Parathyroid adenoma (tissue), 2 donors: ENCODE results near the gene KRT79.

ENCODE experiments used
- H2AFZ ChIP-seq: fragments of 300-600 bp; sonication (generic); one replicate; pipeline ENCODE4 v1.7.0; 2017; ENCODE audit warnings: antibody characterized with exemption, mild to moderate bottlenecking
- H3K27ac ChIP-seq: fragments of 300-600 bp; sonication (generic); one replicate; pipeline ENCODE4 v1.7.0; 2017
- H3K27me3 ChIP-seq: fragments of 300-600 bp; sonication (generic); one replicate; pipeline ENCODE4 v1.7.0; 2017; ENCODE audit warnings: low read length; ENCODE audit not compliant: control insufficient read depth, insufficient read depth
- H3K36me3 ChIP-seq: fragments of 300-600 bp; sonication (generic); one replicate; pipeline ENCODE4 v1.7.0; 2017; ENCODE audit warnings: low read length; ENCODE audit not compliant: control insufficient read depth, insufficient read depth
- H3K4me1 ChIP-seq: fragments of 300-600 bp; sonication (generic); one replicate; pipeline ENCODE4 v1.7.0; 2017; ENCODE audit warnings: control low read depth
- H3K4me2 ChIP-seq: fragments of 300-600 bp; sonication (generic); one replicate; pipeline ENCODE4 v1.7.0; 2017; ENCODE audit warnings: low read length
- H3K4me3 ChIP-seq: fragments of 300-600 bp; sonication (generic); one replicate; pipeline ENCODE4 v1.7.0; 2017; ENCODE audit warnings: low read depth, low read length
- H3K79me2 ChIP-seq: fragments of 300-600 bp; sonication (generic); one replicate; pipeline ENCODE4 v1.7.0; 2017; ENCODE audit warnings: control low read depth
- H3K9ac ChIP-seq: fragments of 300-600 bp; sonication (generic); one replicate; pipeline ENCODE4 v1.7.0; 2017; ENCODE audit warnings: mild to moderate bottlenecking
- H3K9me3 ChIP-seq: fragments of 300-600 bp; sonication (generic); one replicate; pipeline ENCODE4 v1.7.0; 2017; ENCODE audit warnings: low read length; ENCODE audit not compliant: control insufficient read depth
- CTCF ChIP-seq: fragments of 300-600 bp; sonication (generic); IDR thresholded peaks from one replicate; pipeline ENCODE4 v1.7.0; 2017; ENCODE audit warnings: antibody characterized with exemption, mild to moderate bottlenecking
- donor health status: primary hyperparathyroidism.

The KRT79 gene

GRCh38 chr12:52772772-52773171, 61.3 kb downstream of the KRT79 start:
- H2AFZ ChIP-seq: no peak overlapping the region
- H3K4me1 ChIP-seq: no peaks in the 10 kb centered on the region
- H3K27ac ChIP-seq: no peak overlapping the region
- H3K79me2 ChIP-seq: no peaks in the 10 kb centered on the region
- no peaks in the 10 kb centered on the region for H3K9me3 ChIP-seq
- no peak overlapping the region for H3K9ac ChIP-seq
- no peaks in the 10 kb centered on the region for H3K27me3 ChIP-seq
- H3K36me3 ChIP-seq: no peaks in the 10 kb centered on the region
- H3K4me3 ChIP-seq: no peak overlapping the region
- H3K4me2 ChIP-seq: no peak overlapping the region
- no peak for TF ChIP-seq CTCF

GRCh38 chr12:52772188-52772587, 61.9 kb downstream of the KRT79 start:
- Histone ChIP-seq H3K4me1 (no peaks in the 10 kb centered on the region), H3K27me3 (no peaks in the 10 kb centered on the region), H3K4me3 (no peak overlapping the region), H3K4me2 (no peak overlapping the region), H3K36me3 (no peaks in the 10 kb centered on the region), H3K79me2 (no peaks in the 10 kb centered on the region), H3K27ac (no peak overlapping the region), H2AFZ (no peak overlapping the region), H3K9ac (no peak overlapping the region), H3K9me3 (no peaks in the 10 kb centered on the region)
- TF ChIP-seq CTCF: no peak

GRCh38 chr12:52771505-52771904, 62.6 kb downstream of the KRT79 start:
- Histone ChIP-seq H3K9me3 (no peaks in the 10 kb centered on the region), H3K27ac (no peak overlapping the region), H3K4me2 (no peak overlapping the region), H3K79me2 (no peaks in the 10 kb centered on the region), H3K4me1 (no peaks in the 10 kb centered on the region), H3K27me3 (no peaks in the 10 kb centered on the region), H3K9ac (no peak overlapping the region), H3K36me3 (no peaks in the 10 kb centered on the region), H3K4me3 (no peak overlapping the region), H2AFZ (no peak overlapping the region)
- TF ChIP-seq CTCF: no peak
